Vagina (tissue), 2 donors: ENCODE measurements around the gene MGAT4D.

Experiments used
- CTCF ChIP-seq, 3 experiments: fragments of 450-650 bp in 2 of 3; fragments of 200-600 bp in 1 of 3; sonication (generic) in 1 of 3; IDR thresholded peaks; one replicate each; pipeline ENCODE4 v1.5.1; 2017 to 2019; ENCODE audit warnings: antibody characterized with exemption in 3 of 3, mild to moderate bottlenecking in 2 of 3, moderate library complexity in 2 of 3
- POLR2A ChIP-seq, 2 donors: fragments of 450-650 bp; IDR thresholded peaks; one replicate each; pipeline ENCODE4 v1.6.1; 2017; ENCODE audit warnings: antibody characterized with exemption in 2 of 2, mild to moderate bottlenecking in 2 of 2, moderate library complexity in 2 of 2

GRCh38 chr4:140463614-140464013, 34.5 kb downstream of the MGAT4D start:
- TF ChIP-seq POLR2A (IDR thresholded peaks at IDR 0.05) (no peak), CTCF (IDR thresholded peaks at IDR 0.05) (no peak)
